Loucy (cell line): ENCODE measurements around the gene CDCP2.

Experiments
- H2AFZ ChIP-seq: fragments of 200-600 bp; sonication (generic); 2 replicates; pipeline ENCODE4 v1.6.0; 2016; ENCODE audit warnings: antibody characterized with exemption, mild to moderate bottlenecking, low read length, moderate library complexity
- H3F3A ChIP-seq: fragments of 200-600 bp; 2 replicates; pipeline ENCODE4 v1.6.0; 2016; ENCODE audit warnings: antibody characterized with exemption, low read depth, mild to moderate bottlenecking
- H3K27me3 ChIP-seq: fragments of 200-600 bp; sonication (generic); 2 replicates; pipeline ENCODE4 v1.6.1; 2014; ENCODE audit warnings: low read length, mild to moderate bottlenecking; ENCODE audit not compliant: insufficient read depth, poor library complexity, severe bottlenecking
- H3K36me3 ChIP-seq: fragments of 200-600 bp; sonication (generic); 2 replicates; pipeline ENCODE4 v1.6.1; 2016; ENCODE audit warnings: low read length; ENCODE audit not compliant: insufficient read depth
- H3K4me1 ChIP-seq: fragments of 200-600 bp; sonication (generic); 2 replicates; pipeline ENCODE4 v1.5.1; 2014; ENCODE audit warnings: low read length, mild to moderate bottlenecking; ENCODE audit not compliant: insufficient read depth, poor library complexity, severe bottlenecking
- H3K4me2 ChIP-seq: fragments of 200-600 bp; sonication (generic); 2 replicates; pipeline ENCODE4 v1.6.0; 2014; ENCODE audit warnings: antibody characterized with exemption, low read length, low read depth, mild to moderate bottlenecking; ENCODE audit not compliant: poor library complexity, severe bottlenecking
- H3K4me3 ChIP-seq: fragments of 200-600 bp; sonication (generic); 2 replicates; pipeline ENCODE4 v1.5.1; 2014; ENCODE audit warnings: low read length, mild to moderate bottlenecking, mixed read lengths; ENCODE audit not compliant: poor library complexity, severe bottlenecking
- H3K79me2 ChIP-seq: fragments of 200-600 bp; sonication (generic); 2 replicates; pipeline ENCODE4 v1.6.1; 2014; ENCODE audit warnings: low read length; ENCODE audit not compliant: insufficient read depth
- H3K9ac ChIP-seq: fragments of 200-600 bp; sonication (generic); 2 replicates; pipeline ENCODE4 v1.6.0; 2014; ENCODE audit warnings: mild to moderate bottlenecking, low read depth, low read length, moderate library complexity; ENCODE audit not compliant: poor library complexity, severe bottlenecking
- H3K9me2 ChIP-seq: fragments of 200-600 bp; sonication (generic); replicated peaks from 2 replicates; pipeline ENCODE4 v1.6.1; 2016; ENCODE audit warnings: low read depth, low read length, mixed read lengths
- H3K9me3 ChIP-seq: fragments of 200-600 bp; sonication (generic); 2 replicates; pipeline ENCODE4 v1.6.1; 2014; ENCODE audit warnings: mild to moderate bottlenecking, antibody characterized with exemption, low read length, low read depth; ENCODE audit not compliant: insufficient read depth
- H4K20me1 ChIP-seq: fragments of 200-600 bp; sonication (generic); 2 replicates; pipeline ENCODE4 v1.6.0; 2014; ENCODE audit warnings: antibody characterized with exemption, low read length, mild to moderate bottlenecking; ENCODE audit not compliant: insufficient read depth, poor library complexity, severe bottlenecking
- EZH2phosphoT487 ChIP-seq: fragments of 200-600 bp; IDR thresholded peaks from 2 replicates; pipeline ENCODE4 v1.6.1; 2018; ENCODE audit warnings: antibody characterized with exemption, mild to moderate bottlenecking, moderate library complexity, borderline replicate concordance
- TF ChIP-seq, protein P1 (sequence below): fragments of 200-600 bp; sonication (generic); conservative IDR thresholded peaks from 2 replicates; pipeline ENCODE4 v1.5.1; 2014; ENCODE audit warnings: mild to moderate bottlenecking, antibody characterized with exemption, low read length

Gene CDCP2

DNA sequence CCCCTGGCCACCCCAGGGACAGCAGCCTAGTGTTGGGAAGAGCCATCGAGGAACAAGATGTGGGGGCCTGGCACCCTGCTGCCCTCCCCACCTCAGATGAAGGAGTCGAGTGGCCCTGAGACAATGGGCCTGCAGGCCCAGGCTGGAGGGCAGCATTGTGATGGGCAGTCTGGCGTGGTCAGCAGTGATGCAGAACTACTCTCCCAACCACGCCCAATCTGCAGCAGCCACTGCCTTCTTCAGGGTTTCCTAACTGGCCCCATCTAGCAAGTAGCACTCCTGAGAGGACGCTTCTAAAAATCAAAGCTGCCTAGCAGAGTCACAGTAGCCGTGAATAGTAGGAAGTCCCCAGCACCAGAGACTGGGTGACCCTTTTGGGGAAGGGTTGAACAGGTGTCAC, 18.5 kb downstream of the CDCP2 start:
- TF ChIP-seq, protein P1, sequence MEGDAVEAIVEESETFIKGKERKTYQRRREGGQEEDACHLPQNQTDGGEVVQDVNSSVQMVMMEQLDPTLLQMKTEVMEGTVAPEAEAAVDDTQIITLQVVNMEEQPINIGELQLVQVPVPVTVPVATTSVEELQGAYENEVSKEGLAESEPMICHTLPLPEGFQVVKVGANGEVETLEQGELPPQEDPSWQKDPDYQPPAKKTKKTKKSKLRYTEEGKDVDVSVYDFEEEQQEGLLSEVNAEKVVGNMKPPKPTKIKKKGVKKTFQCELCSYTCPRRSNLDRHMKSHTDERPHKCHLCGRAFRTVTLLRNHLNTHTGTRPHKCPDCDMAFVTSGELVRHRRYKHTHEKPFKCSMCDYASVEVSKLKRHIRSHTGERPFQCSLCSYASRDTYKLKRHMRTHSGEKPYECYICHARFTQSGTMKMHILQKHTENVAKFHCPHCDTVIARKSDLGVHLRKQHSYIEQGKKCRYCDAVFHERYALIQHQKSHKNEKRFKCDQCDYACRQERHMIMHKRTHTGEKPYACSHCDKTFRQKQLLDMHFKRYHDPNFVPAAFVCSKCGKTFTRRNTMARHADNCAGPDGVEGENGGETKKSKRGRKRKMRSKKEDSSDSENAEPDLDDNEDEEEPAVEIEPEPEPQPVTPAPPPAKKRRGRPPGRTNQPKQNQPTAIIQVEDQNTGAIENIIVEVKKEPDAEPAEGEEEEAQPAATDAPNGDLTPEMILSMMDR: no peak
- Histone ChIP-seq H3K9ac (no peak overlapping the region), H3K9me2 (no peaks in the 10 kb centered on the region), H3K4me1 (no peaks in the 10 kb centered on the region), H2AFZ (no peak overlapping the region), H3K4me2 (no peak overlapping the region), H3K27me3 (no peaks in the 10 kb centered on the region), H3K79me2 (no peaks in the 10 kb centered on the region), H3K4me3 (no peak overlapping the region), H4K20me1 (no peaks in the 10 kb centered on the region), H3F3A (no peaks in the 10 kb centered on the region), H3K9me3 (no peaks in the 10 kb centered on the region), H3K36me3 (no peaks in the 10 kb centered on the region)

DNA sequence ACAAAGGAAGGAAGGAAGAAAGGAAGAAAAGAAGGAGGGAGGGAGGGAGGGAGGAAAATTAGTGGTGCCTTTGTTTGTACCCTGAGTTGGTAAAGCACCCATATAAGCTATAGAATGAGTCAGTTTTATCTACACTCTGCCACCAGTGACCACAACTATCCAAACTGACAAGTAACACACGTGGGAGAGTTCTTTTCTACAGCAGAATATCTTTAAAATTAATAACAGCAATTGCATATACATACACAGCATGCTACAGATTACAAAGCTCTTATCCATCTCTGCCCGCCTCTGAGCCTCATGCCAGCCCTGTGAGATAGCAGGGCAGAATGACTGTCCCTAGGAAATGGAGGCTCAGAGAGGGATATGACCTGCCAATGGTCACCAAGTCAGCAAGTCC, 20.3 kb downstream of the CDCP2 start:
- no peak overlapping the region for H2AFZ ChIP-seq

DNA sequence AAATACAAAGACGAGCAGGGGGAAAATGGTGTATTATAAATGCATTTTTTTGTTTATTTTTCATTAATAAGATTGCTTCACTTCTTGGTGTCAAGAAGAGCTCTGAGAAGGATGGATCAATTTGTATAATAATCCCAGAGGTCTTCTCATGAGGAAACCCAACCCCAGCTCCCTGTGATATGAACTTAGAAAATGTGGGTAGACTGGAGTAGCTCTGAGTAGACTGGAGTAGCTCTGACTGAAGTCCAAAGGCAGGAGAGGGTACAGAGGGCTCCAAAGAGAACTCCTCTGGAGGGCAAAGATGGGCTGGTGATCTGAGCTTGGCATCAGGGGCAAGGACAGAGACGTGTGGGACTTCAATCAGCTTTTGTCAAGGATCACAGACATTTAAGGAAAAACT, 21.4 kb downstream of the CDCP2 start:
- H3K9ac ChIP-seq: no peak overlapping the region
- no peaks in the 10 kb centered on the region for H3K79me2 ChIP-seq
- no peak overlapping the region for H2AFZ ChIP-seq
- no peaks in the 10 kb centered on the region for H3K4me1 ChIP-seq
- TF ChIP-seq EZH2phosphoT487: no peak
- TF ChIP-seq, protein P1: no peak
- no peaks in the 10 kb centered on the region for H3K36me3 ChIP-seq
- no peak overlapping the region for H3K4me3 ChIP-seq
- no peaks in the 10 kb centered on the region for H3K9me2 ChIP-seq
- no peaks in the 10 kb centered on the region for H3K27me3 ChIP-seq
- H4K20me1 ChIP-seq: no peaks in the 10 kb centered on the region
- H3F3A ChIP-seq: no peaks in the 10 kb centered on the region
- no peaks in the 10 kb centered on the region for H3K9me3 ChIP-seq
- H3K4me2 ChIP-seq: no peak overlapping the region

More for the DNA sequence above, 20.3 kb downstream of the CDCP2 start:
- Histone ChIP-seq H3K4me3 (no peak overlapping the region), H4K20me1 (no peaks in the 10 kb centered on the region), H3K36me3 (no peaks in the 10 kb centered on the region), H3K9ac (no peak overlapping the region), H3K4me2 (no peak overlapping the region), H3F3A (no peaks in the 10 kb centered on the region), H3K4me1 (no peaks in the 10 kb centered on the region), H3K27me3 (no peaks in the 10 kb centered on the region), H3K9me3 (no peaks in the 10 kb centered on the region), H3K9me2 (no peaks in the 10 kb centered on the region), H3K79me2 (no peaks in the 10 kb centered on the region)
- no peak for TF ChIP-seq EZH2phosphoT487
- TF ChIP-seq, protein P1: no peak
